Testis (tissue), 2 donors: ENCODE results near the gene NDRG2.

Experiments used
- CTCF ChIP-seq, 3 experiments: fragments of 450-650 bp in 2 of 3; fragments of 200-600 bp in 1 of 3; sonication (generic) in 1 of 3; IDR thresholded peaks; one replicate each; pipeline ENCODE4 v1.5.1; 2016 to 2019; ENCODE audit warnings: antibody characterized with exemption in 3 of 3, mild to moderate bottlenecking in 2 of 3, moderate library complexity in 1 of 3
- POLR2A ChIP-seq: fragments of 450-650 bp; IDR thresholded peaks from one replicate; pipeline ENCODE4 v1.6.1; 2017; ENCODE audit warnings: antibody characterized with exemption, mild to moderate bottlenecking, moderate library complexity

- TF ChIP-seq CTCF (IDR thresholded peaks at IDR 0.05): no peak
- TF ChIP-seq POLR2A: no peak
Observed at GRCh38 chr14:21032326-21033132, 7.7 kb upstream of the NDRG2 start.
